ENCODE measurements around the gene AZU1. TPM values are rescaled to one million over a fixed set of nuclear protein-coding genes. Genes with fewer than 3 reads are reported as not detected.
"Not testable (repeated sequence)": the region's sequence is repeated elsewhere in the genome, so short reads cannot be mapped to it uniquely, and the experiment has no call there.

Gene AZU1
- total RNA-seq, 1 donor, result not detected

DNA sequence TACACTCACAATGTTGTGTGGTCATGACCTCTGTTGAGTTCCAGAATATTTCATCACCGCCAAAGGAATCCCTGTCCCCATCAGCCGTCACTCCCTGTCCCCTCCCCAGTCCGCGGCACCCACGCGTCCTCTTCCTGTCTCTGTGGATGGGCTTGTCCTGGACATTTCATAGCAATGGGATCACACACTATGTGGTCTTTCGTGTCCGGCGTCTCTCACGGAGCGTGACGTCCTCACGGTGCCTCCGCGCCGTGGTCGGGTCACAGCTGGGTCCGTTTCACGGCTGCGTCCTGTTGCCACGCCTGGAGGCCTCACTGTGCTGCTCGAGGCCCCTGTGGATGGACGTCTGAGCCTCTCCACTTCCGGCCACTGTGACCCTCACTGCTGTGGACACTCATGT lies 6.6 kb downstream of the AZU1 start:
- no peak for DNase-seq (ENCODE audit: low read depth)
- TF ChIP-seq, protein P1, sequence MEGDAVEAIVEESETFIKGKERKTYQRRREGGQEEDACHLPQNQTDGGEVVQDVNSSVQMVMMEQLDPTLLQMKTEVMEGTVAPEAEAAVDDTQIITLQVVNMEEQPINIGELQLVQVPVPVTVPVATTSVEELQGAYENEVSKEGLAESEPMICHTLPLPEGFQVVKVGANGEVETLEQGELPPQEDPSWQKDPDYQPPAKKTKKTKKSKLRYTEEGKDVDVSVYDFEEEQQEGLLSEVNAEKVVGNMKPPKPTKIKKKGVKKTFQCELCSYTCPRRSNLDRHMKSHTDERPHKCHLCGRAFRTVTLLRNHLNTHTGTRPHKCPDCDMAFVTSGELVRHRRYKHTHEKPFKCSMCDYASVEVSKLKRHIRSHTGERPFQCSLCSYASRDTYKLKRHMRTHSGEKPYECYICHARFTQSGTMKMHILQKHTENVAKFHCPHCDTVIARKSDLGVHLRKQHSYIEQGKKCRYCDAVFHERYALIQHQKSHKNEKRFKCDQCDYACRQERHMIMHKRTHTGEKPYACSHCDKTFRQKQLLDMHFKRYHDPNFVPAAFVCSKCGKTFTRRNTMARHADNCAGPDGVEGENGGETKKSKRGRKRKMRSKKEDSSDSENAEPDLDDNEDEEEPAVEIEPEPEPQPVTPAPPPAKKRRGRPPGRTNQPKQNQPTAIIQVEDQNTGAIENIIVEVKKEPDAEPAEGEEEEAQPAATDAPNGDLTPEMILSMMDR (IDR thresholded peaks at IDR 0.05; ENCODE audit: insufficient read depth, low read length), result no peak
- no peak overlapping the region for H3K4me3 ChIP-seq (ENCODE audit: low read depth, low read length)

DNA sequence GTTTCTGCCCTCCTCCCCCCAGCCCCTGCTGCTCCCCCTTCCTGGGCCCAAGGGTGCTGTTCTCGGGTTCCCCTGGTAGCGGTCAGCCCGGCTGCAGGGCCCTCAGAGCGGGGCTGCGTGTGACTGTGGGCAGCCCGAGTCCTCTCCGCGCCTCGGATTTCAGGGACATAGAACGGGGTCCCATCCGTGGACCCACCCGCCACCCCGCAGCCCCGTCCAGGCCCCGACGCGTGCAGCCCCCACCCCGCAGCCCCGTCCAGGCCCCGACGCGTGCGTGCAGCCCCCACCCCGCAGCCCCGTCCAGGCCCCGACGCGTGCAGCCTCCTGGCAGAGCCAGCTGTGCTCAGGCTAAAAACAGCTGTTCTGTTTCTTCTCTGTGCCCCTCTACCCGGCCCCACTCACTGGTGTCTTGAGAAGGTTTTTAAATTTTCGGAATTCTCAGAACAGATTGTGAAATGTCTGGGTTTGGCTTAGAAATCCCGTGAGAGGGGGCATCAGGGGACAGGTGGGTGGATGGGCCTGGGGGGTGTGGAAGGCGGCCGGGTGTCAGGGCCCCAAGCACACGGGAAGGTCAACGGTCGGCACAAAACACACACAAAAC lies 7.7 kb downstream of the AZU1 start:
- H3K4me3 ChIP-seq (ENCODE audit: low read depth, low read length), result no peak overlapping the region
- no peak for DNase-seq (ENCODE audit: low read depth)
- TF ChIP-seq, protein P1 (IDR thresholded peaks at IDR 0.05; ENCODE audit: insufficient read depth, low read length), result no peak

DNA sequence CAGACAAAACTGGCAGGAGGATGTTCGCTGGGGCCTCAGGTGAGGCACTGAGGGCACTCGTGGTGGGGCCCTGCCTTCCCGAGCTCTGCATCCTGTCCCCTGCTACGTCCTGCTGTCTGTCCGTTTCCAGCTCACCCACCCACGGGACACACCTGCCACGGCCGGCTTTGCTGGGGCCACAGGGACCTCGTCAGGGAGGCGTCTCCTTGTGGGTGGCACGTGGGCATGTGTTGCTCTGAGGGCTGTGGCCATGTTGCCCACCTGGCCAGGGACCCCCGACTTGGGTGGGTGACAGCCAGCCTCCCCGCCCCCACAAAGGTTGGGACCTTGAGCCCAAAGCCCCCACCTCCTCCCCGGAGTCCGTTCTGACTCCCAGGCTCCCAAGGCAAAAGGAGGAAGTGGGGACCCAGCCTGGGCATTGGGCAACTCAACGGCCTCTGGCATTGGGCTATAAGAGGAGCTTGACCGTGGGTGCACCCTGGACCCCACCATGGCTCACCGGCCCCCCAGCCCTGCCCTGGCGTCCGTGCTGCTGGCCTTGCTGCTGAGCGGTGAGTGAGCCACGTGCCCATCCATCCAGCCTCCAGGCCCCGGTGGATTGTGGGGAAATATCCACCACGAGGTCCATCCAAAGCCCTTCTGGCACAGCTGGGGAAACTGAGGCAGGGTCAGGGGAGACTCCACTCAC lies 13.0 kb downstream of the AZU1 start, which contains the start of gene PRTN3:
TSS of gene PRTN3 (plus strand) at position 481 of the 688 bp plus-strand sequence. CDS start at position 491, 10 bp downstream.
- H3K4me3 ChIP-seq (ENCODE audit: low read depth, low read length), result no peak within 1 kb of the TSS
- TF ChIP-seq, protein P1 (IDR thresholded peaks at IDR 0.05; ENCODE audit: insufficient read depth, low read length), result no peak
- no peak for DNase-seq (ENCODE audit: low read depth)

DNA sequence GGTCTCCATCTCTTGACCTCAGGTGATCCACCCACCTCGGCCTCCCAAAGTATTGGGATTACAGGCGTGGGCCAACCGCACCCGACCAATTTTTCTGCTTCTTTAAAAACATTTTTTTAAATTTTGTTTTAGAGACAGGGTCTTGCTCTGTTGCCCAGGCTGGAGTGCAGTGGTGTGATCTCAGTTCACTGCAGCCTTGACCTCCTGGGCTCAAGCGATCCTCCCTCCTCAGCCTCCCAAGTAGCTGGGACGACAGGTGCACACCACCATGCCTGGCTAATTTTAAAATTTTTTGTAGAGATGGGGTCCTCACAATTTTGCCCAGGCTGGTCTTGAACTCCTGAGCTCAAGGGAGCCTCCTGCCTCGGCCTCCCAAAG lies 15.2 kb downstream of the AZU1 start:
- not testable (repeated sequence) for DNase-seq (ENCODE audit: low read depth); H3K4me3 ChIP-seq (ENCODE audit: low read depth, low read length)

DNA sequence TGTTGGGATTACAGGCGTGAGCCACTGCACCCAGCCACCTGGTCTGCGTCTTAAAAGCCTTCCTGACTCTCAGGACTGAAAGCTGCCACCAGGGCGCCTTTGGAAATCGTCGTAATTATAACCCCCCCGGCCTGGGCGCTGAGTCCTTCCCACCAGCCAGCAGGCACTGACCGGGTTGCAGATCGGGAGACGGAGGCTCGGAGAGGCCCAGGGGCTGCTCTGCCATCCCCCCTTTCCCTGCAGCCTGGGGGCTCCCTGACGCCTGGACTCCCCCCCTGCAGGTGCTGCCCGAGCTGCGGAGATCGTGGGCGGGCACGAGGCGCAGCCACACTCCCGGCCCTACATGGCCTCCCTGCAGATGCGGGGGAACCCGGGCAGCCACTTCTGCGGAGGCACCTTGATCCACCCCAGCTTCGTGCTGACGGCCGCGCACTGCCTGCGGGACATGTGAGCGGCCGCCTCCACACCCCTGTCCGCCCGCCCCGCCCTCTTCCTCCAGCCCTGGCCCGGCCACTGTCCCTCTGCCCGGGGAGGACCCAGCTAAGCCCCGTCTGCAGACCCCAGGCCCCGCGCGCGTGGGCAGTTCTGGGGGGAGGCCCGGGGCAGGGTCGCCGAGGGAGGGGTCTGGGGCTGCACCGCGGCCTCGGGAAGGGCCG lies 15.7 kb downstream of the AZU1 start:
- no peak overlapping the region for H3K4me3 ChIP-seq (ENCODE audit: low read depth, low read length)
- TF ChIP-seq, protein P1 (IDR thresholded peaks at IDR 0.05; ENCODE audit: insufficient read depth, low read length), result peak; percentile 11
- no peak for DNase-seq (ENCODE audit: low read depth)

DNA sequence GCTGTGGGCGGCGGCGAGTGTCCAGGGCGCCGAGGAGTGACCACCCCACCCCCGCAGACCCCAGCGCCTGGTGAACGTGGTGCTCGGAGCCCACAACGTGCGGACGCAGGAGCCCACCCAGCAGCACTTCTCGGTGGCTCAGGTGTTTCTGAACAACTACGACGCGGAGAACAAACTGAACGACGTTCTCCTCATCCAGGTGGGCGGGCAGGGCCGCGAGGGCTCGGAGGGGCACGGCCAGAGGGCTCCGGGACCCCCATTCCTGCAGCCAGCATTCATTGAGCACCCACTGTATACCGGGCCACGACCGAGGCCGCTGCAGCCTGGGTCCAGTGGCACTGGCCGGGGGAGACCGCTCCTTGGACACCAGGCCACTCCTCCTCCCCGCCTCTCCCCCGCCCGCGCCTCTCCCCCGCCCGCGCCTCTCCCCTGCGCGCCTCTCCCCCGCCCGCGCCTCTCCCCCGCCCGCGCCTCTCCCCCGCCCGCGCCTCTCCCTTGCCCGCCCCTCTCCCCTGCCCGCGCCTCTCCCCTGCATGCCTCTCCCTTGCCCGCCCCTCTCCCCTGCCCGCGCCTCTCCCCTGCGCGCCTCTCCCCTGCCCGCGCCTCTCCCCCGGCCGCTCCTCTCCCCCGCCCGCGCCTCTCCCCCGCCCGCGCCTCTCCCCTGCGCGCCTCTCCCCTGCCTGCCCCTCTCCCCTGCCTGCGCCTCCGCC lies 16.4 kb downstream of the AZU1 start:
- no peak for DNase-seq (ENCODE audit: low read depth)
- no peak overlapping the region for H3K4me3 ChIP-seq (ENCODE audit: low read depth, low read length)
- TF ChIP-seq, protein P1 (IDR thresholded peaks at IDR 0.05; ENCODE audit: insufficient read depth, low read length), result no peak

DNA sequence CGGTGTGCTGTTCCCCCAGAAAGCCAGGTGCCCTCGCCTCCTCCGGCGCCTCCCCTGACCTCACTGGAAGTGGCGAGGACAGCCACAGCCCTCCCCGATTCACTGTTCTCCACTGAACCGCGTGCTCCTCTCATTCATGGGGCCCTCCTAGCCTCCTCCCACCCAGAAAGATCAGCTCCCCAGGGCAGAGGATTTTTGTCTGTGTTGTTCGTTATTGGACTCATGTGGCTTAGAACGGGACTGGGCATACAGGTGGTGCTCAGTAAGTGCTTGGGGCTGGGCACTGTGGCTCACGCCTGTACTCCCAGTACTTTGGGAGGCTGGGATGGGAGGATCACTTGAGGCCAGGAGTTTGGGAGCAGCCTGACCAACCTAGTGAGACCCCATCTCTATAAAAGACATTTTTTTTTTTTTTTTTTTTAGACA lies 16.9 kb downstream of the AZU1 start:
- TF ChIP-seq, protein P1 (IDR thresholded peaks at IDR 0.05; ENCODE audit: insufficient read depth, low read length), result no peak
- no peak for DNase-seq (ENCODE audit: low read depth)
- H3K4me3 ChIP-seq (ENCODE audit: low read depth, low read length), result no peak overlapping the region

All from fibroblast of the aortic adventitia (primary cell).